Breast epithelium (tissue), 3 donors: ENCODE results near the gene GJB3.

Experiments
- POLR2A ChIP-seq: fragments of 450-650 bp; IDR thresholded peaks from one replicate; pipeline ENCODE4 v1.6.1; 2016; ENCODE audit warnings: antibody characterized with exemption, mild to moderate bottlenecking, moderate library complexity
- POLR2AphosphoS5 ChIP-seq, 3 donors: sonication (generic); formaldehyde crosslinking; IDR thresholded peaks; one replicate each; pipeline ENCODE4 v1.6.1; 2017; ENCODE audit warnings: antibody characterized with exemption in 3 of 3
- TF ChIP-seq, protein P1 (sequence below), 3 donors: fragments of 450-650 bp; IDR thresholded peaks; one replicate each; pipeline ENCODE4 v1.5.1; 2016 to 2017; ENCODE audit warnings: antibody characterized with exemption in 3 of 3, mild to moderate bottlenecking in 3 of 3, moderate library complexity in 3 of 3

DNA sequence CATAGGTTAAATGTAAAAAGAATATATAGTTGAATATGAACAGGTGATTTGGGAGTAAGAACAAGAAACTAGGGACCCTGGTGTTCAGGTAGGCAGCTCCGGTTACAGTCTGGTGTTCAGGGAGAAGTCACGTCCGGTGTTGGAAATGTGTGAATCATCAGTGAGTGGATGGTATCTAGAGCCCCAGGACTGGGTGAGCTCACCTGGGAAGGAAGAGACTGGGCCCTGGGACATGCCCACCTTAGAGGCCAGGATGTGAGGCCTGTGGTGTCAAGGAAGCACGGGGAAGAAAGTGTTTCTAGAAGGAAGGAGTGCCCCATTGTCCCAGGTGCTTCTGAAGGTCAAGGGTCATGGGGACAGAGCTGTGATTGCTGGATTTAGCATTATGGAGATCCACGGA is 1.5 kb upstream of the GJB3 start:
- TF ChIP-seq, protein P1, sequence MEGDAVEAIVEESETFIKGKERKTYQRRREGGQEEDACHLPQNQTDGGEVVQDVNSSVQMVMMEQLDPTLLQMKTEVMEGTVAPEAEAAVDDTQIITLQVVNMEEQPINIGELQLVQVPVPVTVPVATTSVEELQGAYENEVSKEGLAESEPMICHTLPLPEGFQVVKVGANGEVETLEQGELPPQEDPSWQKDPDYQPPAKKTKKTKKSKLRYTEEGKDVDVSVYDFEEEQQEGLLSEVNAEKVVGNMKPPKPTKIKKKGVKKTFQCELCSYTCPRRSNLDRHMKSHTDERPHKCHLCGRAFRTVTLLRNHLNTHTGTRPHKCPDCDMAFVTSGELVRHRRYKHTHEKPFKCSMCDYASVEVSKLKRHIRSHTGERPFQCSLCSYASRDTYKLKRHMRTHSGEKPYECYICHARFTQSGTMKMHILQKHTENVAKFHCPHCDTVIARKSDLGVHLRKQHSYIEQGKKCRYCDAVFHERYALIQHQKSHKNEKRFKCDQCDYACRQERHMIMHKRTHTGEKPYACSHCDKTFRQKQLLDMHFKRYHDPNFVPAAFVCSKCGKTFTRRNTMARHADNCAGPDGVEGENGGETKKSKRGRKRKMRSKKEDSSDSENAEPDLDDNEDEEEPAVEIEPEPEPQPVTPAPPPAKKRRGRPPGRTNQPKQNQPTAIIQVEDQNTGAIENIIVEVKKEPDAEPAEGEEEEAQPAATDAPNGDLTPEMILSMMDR (IDR thresholded peaks at IDR 0.05), result no peak
- TF ChIP-seq POLR2A (no peak), POLR2AphosphoS5 (IDR thresholded peaks at IDR 0.05) (no peak)
